Inflammatory macrophage (primary cell): ENCODE results near the gene GPR37L1.
"Not testable (repeated sequence)": the region's sequence is repeated elsewhere in the genome, so short reads cannot be mapped to it uniquely, and the experiment has no call there.

Experiments used
- DNase-seq, 2 donors: peaks; one replicate each; pipeline ENCODE4 v3.0.0-alpha.2; 2020 to 2022

GPR37L1 gene

GRCh38 chr1:202171292-202172014 lies 48.7 kb downstream of the GPR37L1 start:
- DNase-seq = no peak

- DNase-seq = no peak
Measured at GRCh38 chr1:202172015-202172355, 49.3 kb downstream of the GPR37L1 start.

- no peak for DNase-seq
Measured at GRCh38 chr1:202173993-202174392, 51.3 kb downstream of the GPR37L1 start.

- DNase-seq = no peak
Measured at GRCh38 chr1:202176949-202177927, 54.5 kb downstream of the GPR37L1 start.

GRCh38 chr1:202179828-202180750 lies 57.4 kb downstream of the GPR37L1 start:
- DNase-seq = no peak

- not testable (repeated sequence) for DNase-seq
Measured at GRCh38 chr1:202180751-202181139, 58.0 kb downstream of the GPR37L1 start.

GRCh38 chr1:202181586-202181985 lies 58.9 kb downstream of the GPR37L1 start:
- DNase-seq = no peak

- DNase-seq = no peak
Measured at GRCh38 chr1:202182040-202182877, 59.5 kb downstream of the GPR37L1 start.
